ENCODE data around the gene APLF. TPM values are rescaled to one million over a fixed set of nuclear protein-coding genes. Genes with fewer than 3 reads are reported as not detected.

APLF gene
- total and polyA plus RNA-seq, 2 experiments from 2014 or later, result 1.5 to 5.0 TPM

GRCh38 chr2:68435615-68436014 lies 31.8 kb upstream of the APLF start:
- Histone ChIP-seq H3K9me2 (replicated peaks; ENCODE audit: insufficient read depth) (no peaks in the 10 kb centered on the region), H3K79me2 (no peaks in the 10 kb centered on the region), H4K20me1 (ENCODE audit: insufficient read depth, poor library complexity, severe bottlenecking) (no peaks in the 10 kb centered on the region), H3K27ac (no peak overlapping the region), H3K4me3 (no peak overlapping the region), H2AFZ (peak overlapping the region; percentile 2), H3K4me1 (ENCODE audit: insufficient read depth) (no peaks in the 10 kb centered on the region), H3K27me3 (no peaks in the 10 kb centered on the region), H3K9me3 (ENCODE audit: low read depth) (no peaks in the 10 kb centered on the region), H3K4me2 (no peak overlapping the region), H3K36me3 (replicated peaks; ENCODE audit: insufficient read depth, low read depth) (no peaks in the 10 kb centered on the region)
- no peak for DNase-seq (ENCODE audit: low spot score)
- TF ChIP-seq CTCF (IDR thresholded peaks at IDR 0.05; ENCODE audit: poor library complexity) (no peak), EZH2phosphoT487 (IDR thresholded peaks at IDR 0.05; ENCODE audit: low read depth, severe bottlenecking, unreplicated experiment) (no peak), EZH2 (IDR thresholded peaks at IDR 0.05; ENCODE audit: borderline replicate concordance) (no peak)

GRCh38 chr2:68436270-68436669 lies 31.1 kb upstream of the APLF start:
- Histone ChIP-seq H3K4me3 (no peak overlapping the region), H4K20me1 (ENCODE audit: insufficient read depth, poor library complexity, severe bottlenecking) (no peaks in the 10 kb centered on the region), H3K27ac (no peak overlapping the region), H3K4me2 (peak overlapping the region; percentile 13), H3K4me1 (ENCODE audit: insufficient read depth) (no peaks in the 10 kb centered on the region), H3K9me3 (ENCODE audit: low read depth) (no peaks in the 10 kb centered on the region), H3K27me3 (no peaks in the 10 kb centered on the region), H3K9me2 (replicated peaks; ENCODE audit: insufficient read depth) (no peaks in the 10 kb centered on the region), H3K36me3 (replicated peaks; ENCODE audit: insufficient read depth, low read depth) (no peaks in the 10 kb centered on the region), H3K79me2 (no peaks in the 10 kb centered on the region), H2AFZ (peak overlapping the region; percentile 2)
- DNase-seq (ENCODE audit: low spot score), result no peak
- TF ChIP-seq CTCF (IDR thresholded peaks at IDR 0.05; ENCODE audit: poor library complexity) (no peak), EZH2phosphoT487 (IDR thresholded peaks at IDR 0.05; ENCODE audit: low read depth, severe bottlenecking, unreplicated experiment) (no peak), EZH2 (IDR thresholded peaks at IDR 0.05; ENCODE audit: borderline replicate concordance) (no peak)
- WGBS (ENCODE audit: low lambda C conversion rate, missing lambda C conversion rate), result 22% methylated on average over 4 of the region's 4 CpGs

DNA sequence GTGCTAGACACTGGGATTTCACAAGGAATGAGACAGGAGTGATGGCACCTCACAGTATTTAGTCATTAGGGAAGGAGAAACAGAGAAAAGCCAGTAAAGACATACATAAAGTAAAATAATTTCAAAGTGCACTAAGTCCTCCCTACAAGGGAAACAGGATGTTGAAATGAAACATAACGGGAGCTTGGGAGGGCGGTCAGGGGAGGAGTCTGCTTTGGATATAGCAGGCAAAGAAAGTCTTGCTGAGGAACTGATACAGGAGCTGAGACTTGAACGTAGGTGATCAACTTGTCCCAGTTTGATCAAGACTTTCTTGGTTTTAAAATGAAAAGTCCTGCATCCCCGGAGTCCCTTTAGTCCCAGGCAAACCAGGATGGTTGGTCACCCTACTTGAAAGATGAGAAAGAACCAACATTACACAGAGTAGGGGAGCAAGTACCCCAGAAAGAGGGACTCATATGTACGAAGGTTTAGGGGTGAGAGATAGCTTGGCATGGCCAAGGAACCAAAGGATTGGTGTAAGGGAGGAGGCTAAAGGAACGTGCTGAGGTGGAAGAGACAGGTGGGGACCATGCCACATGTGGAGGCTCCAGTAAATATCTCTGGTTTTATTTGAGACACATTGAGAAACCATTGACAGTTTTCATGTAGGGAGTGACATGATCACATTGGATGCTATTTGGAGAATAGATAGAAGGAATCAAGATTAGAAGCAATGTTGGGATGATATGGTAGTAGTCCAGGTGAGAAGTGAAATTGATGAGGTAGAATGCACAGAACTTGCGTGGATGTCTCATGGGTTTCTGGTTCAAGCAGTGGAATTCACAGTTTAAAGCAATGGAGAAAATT lies 28.7 kb upstream of the APLF start:
- Histone ChIP-seq H3K4me1 (ENCODE audit: insufficient read depth) (no peaks in the 10 kb centered on the region), H2AFZ (no peak overlapping the region), H3K4me2 (no peak overlapping the region), H3K27ac (no peak overlapping the region), H3K9me2 (replicated peaks; ENCODE audit: insufficient read depth) (no peaks in the 10 kb centered on the region), H4K20me1 (ENCODE audit: insufficient read depth, poor library complexity, severe bottlenecking) (no peaks in the 10 kb centered on the region), H3K9me3 (ENCODE audit: low read depth) (no peaks in the 10 kb centered on the region), H3K27me3 (no peaks in the 10 kb centered on the region), H3K79me2 (no peaks in the 10 kb centered on the region), H3K4me3 (no peak overlapping the region), H3K36me3 (replicated peaks; ENCODE audit: insufficient read depth, low read depth) (no peaks in the 10 kb centered on the region)
- no peak for DNase-seq (ENCODE audit: low spot score)
- 80% methylated on average over 7 of the region's 7 CpGs for WGBS (ENCODE audit: low lambda C conversion rate, missing lambda C conversion rate)
- TF ChIP-seq EZH2 (IDR thresholded peaks at IDR 0.05; ENCODE audit: borderline replicate concordance), result no peak
- TF ChIP-seq EZH2phosphoT487 (IDR thresholded peaks at IDR 0.05; ENCODE audit: low read depth, severe bottlenecking, unreplicated experiment), result no peak
- no peak for TF ChIP-seq CTCF (IDR thresholded peaks at IDR 0.05; ENCODE audit: poor library complexity)
